Neural cell (in vitro differentiated cells): ENCODE data around the gene TOB1.

Experiments used
- EP300 ChIP-seq: fragments of 450-650 bp; conservative IDR thresholded peaks from 2 replicates; pipeline ENCODE4 v1.6.1; 2014; ENCODE audit warnings: antibody characterized with exemption, mild to moderate bottlenecking, moderate library complexity; ENCODE audit not compliant: poor library complexity, severe bottlenecking
- EZH2 ChIP-seq: fragments of 200-600, 300-800 bp; shearing (Covaris generic), sonication (generic); IDR thresholded peaks from 2 replicates; pipeline ENCODE4 v1.6.1; 2014; ENCODE audit warnings: antibody characterized with exemption, low read length, borderline replicate concordance, mild to moderate bottlenecking; ENCODE audit not compliant: insufficient read depth, poor library complexity, severe bottlenecking
- MXI1 ChIP-seq: fragments of 450-650 bp; conservative IDR thresholded peaks from 2 replicates; pipeline ENCODE4 v1.6.1; 2014; ENCODE audit warnings: antibody characterized with exemption, mild to moderate bottlenecking; ENCODE audit not compliant: poor library complexity, severe bottlenecking
- POLR2AphosphoS5 ChIP-seq: IDR thresholded peaks from 2 replicates; pipeline ENCODE4 v1.6.1; 2012
- RAD21 ChIP-seq: fragments of 450-650 bp; conservative IDR thresholded peaks from 2 replicates; pipeline ENCODE4 v1.6.1; 2014; ENCODE audit warnings: antibody characterized with exemption, mild to moderate bottlenecking, moderate library complexity
- SMC3 ChIP-seq: fragments of 450-650 bp; conservative IDR thresholded peaks from 2 replicates; pipeline ENCODE4 v1.6.1; 2014; ENCODE audit warnings: antibody characterized with exemption, mild to moderate bottlenecking, moderate library complexity; ENCODE audit not compliant: poor library complexity
- TAF1 ChIP-seq: IDR thresholded peaks from 2 replicates; pipeline ENCODE4 v1.6.1; 2012; ENCODE audit warnings: low read depth
- TF ChIP-seq, protein P1 (sequence below): fragments of 450-650 bp; IDR thresholded peaks from 2 replicates; pipeline ENCODE4 v1.5.1; 2014; ENCODE audit warnings: antibody characterized with exemption, mild to moderate bottlenecking, moderate library complexity; ENCODE audit not compliant: poor library complexity, severe bottlenecking
- TF ChIP-seq, protein P2 (sequence below): IDR thresholded peaks from 2 replicates; pipeline ENCODE4 v1.6.1; 2012; ENCODE audit warnings: borderline replicate concordance

DNA sequence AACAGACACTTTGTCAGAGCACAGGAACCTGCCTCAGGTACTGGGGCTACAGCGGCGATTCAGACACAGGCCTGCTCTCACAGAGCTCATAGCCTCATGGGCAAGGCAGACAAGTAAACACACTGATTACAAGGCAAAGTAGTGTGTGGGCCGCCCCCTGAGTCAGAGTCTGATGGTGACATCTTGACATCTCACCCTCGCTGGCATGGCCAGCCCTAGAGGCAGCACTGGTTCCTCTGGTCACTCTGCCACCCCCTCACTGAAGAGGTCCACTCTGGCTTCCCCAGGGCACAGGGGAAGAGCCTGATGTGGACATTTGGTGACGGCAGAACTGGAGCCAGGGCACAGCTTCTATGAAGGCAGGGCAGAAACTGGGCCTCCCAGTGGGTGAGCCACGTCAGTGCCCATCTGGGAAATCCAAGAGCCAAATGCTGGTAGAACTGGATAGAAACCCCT is 32.9 kb upstream of the TOB1 start:
- TF ChIP-seq EP300 = no peak
- no peak for TF ChIP-seq MXI1
- TF ChIP-seq, protein P1, sequence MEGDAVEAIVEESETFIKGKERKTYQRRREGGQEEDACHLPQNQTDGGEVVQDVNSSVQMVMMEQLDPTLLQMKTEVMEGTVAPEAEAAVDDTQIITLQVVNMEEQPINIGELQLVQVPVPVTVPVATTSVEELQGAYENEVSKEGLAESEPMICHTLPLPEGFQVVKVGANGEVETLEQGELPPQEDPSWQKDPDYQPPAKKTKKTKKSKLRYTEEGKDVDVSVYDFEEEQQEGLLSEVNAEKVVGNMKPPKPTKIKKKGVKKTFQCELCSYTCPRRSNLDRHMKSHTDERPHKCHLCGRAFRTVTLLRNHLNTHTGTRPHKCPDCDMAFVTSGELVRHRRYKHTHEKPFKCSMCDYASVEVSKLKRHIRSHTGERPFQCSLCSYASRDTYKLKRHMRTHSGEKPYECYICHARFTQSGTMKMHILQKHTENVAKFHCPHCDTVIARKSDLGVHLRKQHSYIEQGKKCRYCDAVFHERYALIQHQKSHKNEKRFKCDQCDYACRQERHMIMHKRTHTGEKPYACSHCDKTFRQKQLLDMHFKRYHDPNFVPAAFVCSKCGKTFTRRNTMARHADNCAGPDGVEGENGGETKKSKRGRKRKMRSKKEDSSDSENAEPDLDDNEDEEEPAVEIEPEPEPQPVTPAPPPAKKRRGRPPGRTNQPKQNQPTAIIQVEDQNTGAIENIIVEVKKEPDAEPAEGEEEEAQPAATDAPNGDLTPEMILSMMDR = no peak
- TF ChIP-seq POLR2AphosphoS5 = no peak
- TF ChIP-seq, protein P2, sequence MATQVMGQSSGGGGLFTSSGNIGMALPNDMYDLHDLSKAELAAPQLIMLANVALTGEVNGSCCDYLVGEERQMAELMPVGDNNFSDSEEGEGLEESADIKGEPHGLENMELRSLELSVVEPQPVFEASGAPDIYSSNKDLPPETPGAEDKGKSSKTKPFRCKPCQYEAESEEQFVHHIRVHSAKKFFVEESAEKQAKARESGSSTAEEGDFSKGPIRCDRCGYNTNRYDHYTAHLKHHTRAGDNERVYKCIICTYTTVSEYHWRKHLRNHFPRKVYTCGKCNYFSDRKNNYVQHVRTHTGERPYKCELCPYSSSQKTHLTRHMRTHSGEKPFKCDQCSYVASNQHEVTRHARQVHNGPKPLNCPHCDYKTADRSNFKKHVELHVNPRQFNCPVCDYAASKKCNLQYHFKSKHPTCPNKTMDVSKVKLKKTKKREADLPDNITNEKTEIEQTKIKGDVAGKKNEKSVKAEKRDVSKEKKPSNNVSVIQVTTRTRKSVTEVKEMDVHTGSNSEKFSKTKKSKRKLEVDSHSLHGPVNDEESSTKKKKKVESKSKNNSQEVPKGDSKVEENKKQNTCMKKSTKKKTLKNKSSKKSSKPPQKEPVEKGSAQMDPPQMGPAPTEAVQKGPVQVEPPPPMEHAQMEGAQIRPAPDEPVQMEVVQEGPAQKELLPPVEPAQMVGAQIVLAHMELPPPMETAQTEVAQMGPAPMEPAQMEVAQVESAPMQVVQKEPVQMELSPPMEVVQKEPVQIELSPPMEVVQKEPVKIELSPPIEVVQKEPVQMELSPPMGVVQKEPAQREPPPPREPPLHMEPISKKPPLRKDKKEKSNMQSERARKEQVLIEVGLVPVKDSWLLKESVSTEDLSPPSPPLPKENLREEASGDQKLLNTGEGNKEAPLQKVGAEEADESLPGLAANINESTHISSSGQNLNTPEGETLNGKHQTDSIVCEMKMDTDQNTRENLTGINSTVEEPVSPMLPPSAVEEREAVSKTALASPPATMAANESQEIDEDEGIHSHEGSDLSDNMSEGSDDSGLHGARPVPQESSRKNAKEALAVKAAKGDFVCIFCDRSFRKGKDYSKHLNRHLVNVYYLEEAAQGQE = no peak
- no peak for TF ChIP-seq SMC3
- TF ChIP-seq EZH2 = no peak
- no peak for TF ChIP-seq TAF1
- TF ChIP-seq RAD21 = no peak
